OCI-LY7 (cell line): ENCODE measurements around the gene CTSO. TPM values are rescaled to one million over a fixed set of nuclear protein-coding genes. Genes with fewer than 3 reads are reported as not detected.

Source experiments
- BruUV-seq: library from RNA; stranded (reverse); fragments of 400-500 nt; replicated peaks from 2 replicates; lab custom pipeline; 2021; lab: Mats Ljungman, UMichigan
- CTCF ChIA-PET: fragments of 300-600 bp; sonication (Branson Sonifier 250); formaldehyde crosslinking; loops from one replicate; lab custom pipeline; 2022; ENCODE audit warnings: antibody characterized with exemption; ENCODE audit not compliant: unreplicated experiment; lab: Charles Lee
- POLR2A ChIA-PET: fragments of 300-600 bp; sonication (Branson Sonifier 250); formaldehyde crosslinking; loops from one replicate; lab custom pipeline; 2022; ENCODE audit warnings: antibody characterized with exemption; lab: Charles Lee
- DNase-seq: peaks from one replicate; pipeline ENCODE4 v3.0.0-alpha.2; 2015; ENCODE audit warnings: low spot score
- H2AFZ ChIP-seq: fragments of 200-600 bp; sonication (generic), shearing (Covaris generic); 2 replicates; pipeline ENCODE4 v1.6.1; 2014; ENCODE audit warnings: mild to moderate bottlenecking, antibody characterized with exemption, low read length, moderate library complexity
- H3K27ac ChIP-seq: fragments of 200-600 bp; sonication (generic); 2 replicates; pipeline ENCODE4 v1.5.1; 2014; ENCODE audit warnings: mixed run types, low read depth, mild to moderate bottlenecking, moderate library complexity, low read length, inconsistent platforms; ENCODE audit not compliant: poor library complexity, severe bottlenecking
- H3K36me3 ChIP-seq: fragments of 200-600 bp; sonication (generic); 2 replicates; pipeline ENCODE4 v1.6.1; 2014; ENCODE audit warnings: mild to moderate bottlenecking, antibody characterized with exemption, low read length, moderate library complexity, mixed read lengths; ENCODE audit not compliant: insufficient read depth
- H3K4me1 ChIP-seq: fragments of 200-600 bp; sonication (generic); 2 replicates; pipeline ENCODE4 v1.5.1; 2014; ENCODE audit warnings: mild to moderate bottlenecking, low read length; ENCODE audit not compliant: insufficient read depth, poor library complexity, severe bottlenecking
- H3K4me2 ChIP-seq: fragments of 200-600 bp; sonication (generic); 2 replicates; pipeline ENCODE4 v1.6.1; 2014; ENCODE audit warnings: mild to moderate bottlenecking, low read length
- H3K4me3 ChIP-seq: fragments of 200-600 bp; sonication (generic); 2 replicates; pipeline ENCODE4 v1.5.1; 2014; ENCODE audit warnings: mild to moderate bottlenecking, low read depth, low read length; ENCODE audit not compliant: poor library complexity, severe bottlenecking
- H3K79me2 ChIP-seq: fragments of 200-600 bp; sonication (generic); 2 replicates; pipeline ENCODE4 v1.6.1; 2016; ENCODE audit warnings: low read depth, mild to moderate bottlenecking, low read length, moderate library complexity, mixed read lengths; ENCODE audit not compliant: insufficient read depth
- H3K9me2 ChIP-seq: fragments of 200-600 bp; sonication (generic); 2 replicates; pipeline ENCODE4 v1.6.1; 2016; ENCODE audit warnings: mild to moderate bottlenecking, low read length, mixed read lengths; ENCODE audit not compliant: insufficient read depth
- H3K9me3 ChIP-seq: fragments of 200-600 bp; sonication (generic); 2 replicates; pipeline ENCODE4 v1.6.1; 2014; ENCODE audit warnings: mild to moderate bottlenecking, mixed run types, low read length, mixed read lengths
- H4K20me1 ChIP-seq: fragments of 200-600 bp; sonication (generic); 2 replicates; pipeline ENCODE4 v1.6.1; 2014; ENCODE audit warnings: mild to moderate bottlenecking, antibody characterized with exemption, low read length, moderate library complexity, mixed read lengths; ENCODE audit not compliant: insufficient read depth
- CTCF ChIP-seq: fragments of 200-600 bp; sonication (generic); conservative IDR thresholded peaks from 2 replicates; pipeline ENCODE4 v1.5.1; 2014; ENCODE audit warnings: mild to moderate bottlenecking, antibody characterized with exemption, low read length, moderate library complexity, mixed read lengths
- EZH2phosphoT487 ChIP-seq: fragments of 200-600 bp; sonication (generic); IDR thresholded peaks from 2 replicates; pipeline ENCODE4 v1.6.1; 2018; ENCODE audit warnings: low read depth, borderline replicate concordance, mild to moderate bottlenecking, mixed run types, antibody characterized with exemption, low read length, moderate library complexity, mixed read lengths
- intact Hi-C: fragments of 100-400 bp; cut with micrococcal nuclease; formaldehyde crosslinking; loops from one replicate; pipeline ENCODE4 v1.10.0; 2022; ENCODE audit not compliant: unreplicated experiment
- total RNA-seq, 2 experiments: library from RNA; depleted of rRNA in 1 of 2; stranded (reverse); fragments of >200 nt in 1 of 2; shearing (Covaris generic) in 1 of 2; gene quantifications; 2 replicates each; pipeline ENCODE4 v1.2.3, GENCODE V29; 2014 to 2022

CTSO gene
- total RNA-seq, 2 experiments from 2014 or later: 0.92 to 1.8 TPM

DNA sequence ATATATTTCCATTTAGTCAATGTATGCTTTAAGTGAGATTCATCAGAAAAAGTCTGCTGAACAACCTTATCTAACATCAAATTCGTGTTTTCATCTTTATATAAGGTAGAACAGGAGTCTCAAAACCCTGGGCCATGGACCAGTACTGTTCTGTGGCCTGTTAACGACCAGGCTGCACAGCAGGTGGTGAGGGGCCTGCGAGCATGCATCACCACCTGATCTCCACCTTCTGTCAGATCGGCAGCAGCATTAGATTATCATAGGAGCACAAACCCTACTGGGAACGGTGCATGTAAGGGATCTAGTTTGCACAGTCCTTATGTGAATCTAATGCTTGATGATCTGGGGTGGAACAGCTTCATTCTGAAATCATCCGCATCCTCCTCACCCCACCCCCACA is 3.2 kb downstream of the CTSO start:
- POLR2A ChIA-PET: no interaction called here
- CTCF ChIA-PET: no interaction called here
- Histone ChIP-seq H3K36me3 (no peaks in the 10 kb centered on the region), H3K79me2 (no peaks in the 10 kb centered on the region), H3K9me3 (no peaks in the 10 kb centered on the region), H3K4me2 (no peak overlapping the region), H3K9me2 (no peaks in the 10 kb centered on the region), H3K4me1 (no peaks in the 10 kb centered on the region), H3K4me3 (no peak overlapping the region), H2AFZ (no peak overlapping the region), H4K20me1 (no peaks in the 10 kb centered on the region), H3K27ac (no peak overlapping the region)
- no TSS peak for BruUV-seq
- DNase-seq: no peak
- TF ChIP-seq CTCF (no peak), EZH2phosphoT487 (no peak)
- intact Hi-C loops: no loop called here

GRCh38 chr4:155948541-155948940 is 5.1 kb downstream of the CTSO start:
- DNase-seq: no peak
- ChIA-PET CTCF (no interaction called here), POLR2A (no interaction called here)
- BruUV-seq: no TSS peak
- intact Hi-C loops: no loop called here
- H3K9me3 ChIP-seq: no peaks in the 10 kb centered on the region
- TF ChIP-seq CTCF (no peak), EZH2phosphoT487 (no peak)
- H2AFZ ChIP-seq: no peak overlapping the region
- no peaks in the 10 kb centered on the region for H4K20me1 ChIP-seq
- H3K27ac ChIP-seq: no peak overlapping the region
- H3K4me1 ChIP-seq: no peaks in the 10 kb centered on the region
- H3K4me2 ChIP-seq: no peak overlapping the region
- no peak overlapping the region for H3K4me3 ChIP-seq
- H3K79me2 ChIP-seq: no peaks in the 10 kb centered on the region
- H3K9me2 ChIP-seq: no peaks in the 10 kb centered on the region
- no peaks in the 10 kb centered on the region for H3K36me3 ChIP-seq

GRCh38 chr4:155946486-155946885 is 7.2 kb downstream of the CTSO start:
- Histone ChIP-seq H3K9me3 (no peaks in the 10 kb centered on the region), H4K20me1 (no peaks in the 10 kb centered on the region), H3K9me2 (no peaks in the 10 kb centered on the region), H3K4me1 (no peaks in the 10 kb centered on the region), H3K27ac (no peak overlapping the region), H3K4me3 (no peak overlapping the region), H3K79me2 (no peaks in the 10 kb centered on the region), H3K36me3 (no peaks in the 10 kb centered on the region), H3K4me2 (no peak overlapping the region), H2AFZ (no peak overlapping the region)
- ChIA-PET POLR2A (no interaction called here), CTCF (no interaction called here)
- intact Hi-C loops: no loop called here
- TF ChIP-seq CTCF: no peak
- no peak for TF ChIP-seq EZH2phosphoT487
- BruUV-seq: no TSS peak
- DNase-seq: no peak
